Fibroblast of peridontal ligament (primary cell): Measurements from ENCODE around the gene DDX6.

Experiments used
- DNase-seq: peaks from one replicate; pipeline ENCODE4 v3.0.0-alpha.2; 2010; ENCODE audit errors: extremely low read depth

DDX6 gene

DNA sequence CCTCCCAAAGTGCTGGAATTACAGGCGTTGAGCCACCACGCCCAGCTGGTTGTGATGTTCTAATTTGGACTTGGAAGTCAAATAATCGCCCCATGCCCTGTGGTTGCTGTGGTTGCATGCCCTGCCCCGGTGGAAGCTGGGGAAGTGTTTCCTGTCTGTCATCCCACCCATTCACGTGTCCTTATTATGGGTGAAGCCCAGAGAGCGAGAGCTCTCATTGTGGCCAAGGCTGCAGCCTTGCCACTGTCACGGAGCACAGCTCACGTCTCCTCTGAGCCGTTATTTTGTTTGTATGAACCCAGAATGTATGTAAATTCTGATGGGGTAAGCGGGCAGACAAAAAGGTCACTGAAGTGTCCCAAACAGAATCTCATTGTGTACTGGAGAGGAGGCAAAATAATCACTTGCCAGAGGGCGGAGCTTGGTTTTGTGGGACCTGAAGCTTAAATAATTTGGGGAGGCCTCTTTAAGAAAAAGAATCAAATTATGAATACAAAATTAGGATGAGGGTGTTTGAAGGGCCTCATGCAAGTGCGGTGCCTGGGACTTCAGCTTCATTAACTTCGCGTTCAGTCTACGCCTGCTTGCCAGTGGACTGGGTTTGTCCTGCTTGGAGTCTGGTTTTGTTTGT is 85.7 kb downstream of the DDX6 start:
- no peak for DNase-seq

DNA sequence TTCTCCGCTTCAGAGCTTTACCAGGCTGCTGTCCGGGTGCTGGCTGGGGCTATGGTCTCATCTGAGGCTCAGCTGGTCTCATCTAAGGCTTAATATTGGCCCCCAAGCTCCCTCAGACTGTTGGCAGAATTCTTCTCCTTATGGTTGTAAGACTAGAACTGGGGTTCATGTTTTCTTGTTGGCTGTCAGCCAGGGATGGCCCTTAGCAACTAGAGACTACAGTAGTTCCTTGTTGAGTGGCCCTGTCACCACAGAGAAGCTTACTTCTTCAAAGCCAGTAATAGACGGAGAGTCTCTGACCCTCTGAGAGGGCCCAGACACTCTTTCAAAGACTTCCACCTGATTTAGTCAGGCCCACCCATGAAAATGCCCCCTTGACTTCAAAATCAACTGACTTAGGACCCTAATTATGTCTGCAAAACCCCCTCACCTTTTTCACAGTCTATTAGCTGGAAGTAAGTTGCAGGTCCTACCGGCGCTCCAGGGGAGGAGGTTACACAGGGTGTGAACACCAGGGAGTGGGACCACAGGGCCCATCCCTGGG is 87.3 kb downstream of the DDX6 start:
- no peak for DNase-seq

DNA sequence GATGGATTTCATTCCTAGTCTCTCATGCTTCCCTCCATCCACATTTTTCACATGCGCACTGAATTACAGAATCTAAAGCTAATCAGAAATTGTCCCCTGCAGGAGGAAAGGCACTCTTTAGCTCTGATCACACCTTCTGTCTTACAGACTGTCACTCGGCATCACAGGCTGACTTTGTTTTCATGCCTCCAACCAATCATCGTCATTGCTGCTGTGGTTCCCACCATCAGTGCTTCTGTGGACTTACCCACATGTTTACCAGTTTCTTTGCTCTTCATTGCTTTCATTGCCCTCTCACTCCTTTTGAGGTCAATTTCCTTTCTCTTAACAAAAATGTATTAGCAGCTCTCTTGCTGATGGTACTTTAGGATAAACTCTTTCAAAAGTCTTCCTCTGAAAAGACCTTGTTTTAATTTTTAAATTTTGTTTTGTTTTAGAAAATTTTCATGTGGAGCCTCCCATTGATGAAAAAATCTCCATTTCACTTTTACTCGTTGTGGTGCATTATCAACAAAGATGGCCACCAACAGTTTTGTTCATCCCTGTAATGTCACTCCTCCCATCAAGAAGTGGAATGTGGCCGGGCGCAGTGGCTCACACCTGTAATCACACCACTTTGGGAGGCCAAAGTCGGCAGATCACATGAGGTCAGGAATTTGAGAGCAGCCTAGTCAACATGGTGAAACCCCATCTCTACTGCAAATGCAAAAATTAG is 91.3 kb downstream of the DDX6 start:
- DNase-seq = no peak
